GM18526 (cell line): Measurements from ENCODE around the gene KDM1B.

Experiments
- POLR2A ChIP-seq: IDR thresholded peaks from 3 replicates; pipeline ENCODE4 v1.6.1; 2011; ENCODE audit not compliant: insufficient read length; ENCODE audit errors: extremely low read depth

KDM1B gene

GRCh38 chr6:18263418-18264218, 108.4 kb downstream of the KDM1B start:
- TF ChIP-seq POLR2A: no peak

DNA sequence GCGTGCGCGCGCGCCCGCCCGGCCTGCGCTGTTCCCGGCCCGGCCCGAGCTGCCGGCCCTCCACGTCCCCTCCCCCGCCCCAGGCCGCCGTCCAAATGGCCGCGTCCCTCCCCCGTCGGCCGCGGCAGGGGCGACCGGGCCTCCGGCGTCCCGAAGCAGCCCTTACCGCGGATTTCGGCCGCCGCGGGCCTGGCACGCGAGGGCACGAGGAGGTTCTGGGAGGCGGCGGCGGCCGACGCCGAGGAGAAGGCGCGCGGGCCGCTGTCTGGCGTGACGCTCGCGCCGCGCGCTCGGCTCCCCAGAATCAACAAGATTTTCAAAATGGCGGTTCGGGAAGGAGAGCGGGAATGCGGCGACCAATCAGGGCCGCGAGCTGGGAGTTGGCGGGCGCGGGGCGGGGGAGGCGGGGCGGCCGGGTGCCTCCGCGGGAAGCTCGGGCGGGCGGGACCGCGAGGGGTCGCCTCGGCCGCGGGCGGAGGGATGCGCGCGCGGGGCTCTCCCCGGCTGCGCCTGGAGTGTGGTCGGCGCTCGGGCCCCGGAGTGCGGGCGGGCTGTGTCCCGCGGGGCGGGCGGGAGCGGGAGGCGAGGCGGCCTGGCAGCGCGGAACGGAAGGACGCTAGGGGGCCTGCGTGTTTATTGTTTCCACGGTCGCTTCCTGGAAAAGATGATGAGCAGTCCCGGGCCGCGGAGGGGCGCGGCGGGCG, 109.1 kb downstream of the KDM1B start, which contains the start of gene DEK:
Gene DEK, minus strand, starts transcription at position 312 of the 704 bp plus-strand sequence. CDS start 543 bp downstream, outside the sequence.
- peak; percentile 54 for TF ChIP-seq POLR2A

GRCh38 chr6:18264923-18265377, 109.7 kb downstream of the KDM1B start:
- TF ChIP-seq POLR2A: no peak

DNA sequence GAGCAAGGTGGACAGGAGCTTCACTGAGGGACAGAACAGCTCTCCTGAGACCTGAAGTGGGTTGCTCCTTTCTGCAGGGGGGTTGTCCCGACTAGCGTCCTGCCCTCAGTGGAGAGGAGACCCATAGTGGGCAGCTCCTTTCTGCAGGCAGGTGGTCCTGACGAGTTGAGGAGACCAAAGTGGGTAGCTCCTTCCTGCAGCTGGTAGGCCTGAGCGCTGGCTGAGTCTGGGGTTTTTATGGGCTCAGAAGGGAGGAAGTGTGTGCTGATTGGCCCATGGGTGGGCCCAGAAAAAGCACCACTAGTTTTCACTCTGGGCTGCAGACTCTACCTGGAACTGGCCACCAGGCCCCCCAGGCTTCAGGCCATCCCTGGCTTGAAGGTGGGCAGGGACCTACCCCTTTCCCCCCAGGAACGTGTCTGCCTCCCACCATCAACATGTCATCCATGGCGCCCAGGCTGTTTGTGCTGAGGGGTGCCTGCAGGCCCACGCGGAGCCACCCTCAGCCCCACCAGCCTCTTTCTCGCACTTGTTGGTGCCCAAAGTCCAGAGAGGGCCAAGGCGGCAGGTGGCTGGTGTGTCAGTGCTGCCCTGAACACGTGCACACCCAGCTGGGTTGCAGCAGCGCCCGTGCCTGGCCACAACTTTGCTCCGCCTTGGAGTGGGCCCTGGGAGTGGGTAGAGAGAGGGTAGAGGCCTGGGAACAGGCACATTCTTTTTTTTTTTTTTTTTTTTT, 110.7 kb downstream of the KDM1B start:
- TF ChIP-seq POLR2A: no peak

GRCh38 chr6:18266523-18266912, 111.3 kb downstream of the KDM1B start:
- TF ChIP-seq POLR2A: no peak

DNA sequence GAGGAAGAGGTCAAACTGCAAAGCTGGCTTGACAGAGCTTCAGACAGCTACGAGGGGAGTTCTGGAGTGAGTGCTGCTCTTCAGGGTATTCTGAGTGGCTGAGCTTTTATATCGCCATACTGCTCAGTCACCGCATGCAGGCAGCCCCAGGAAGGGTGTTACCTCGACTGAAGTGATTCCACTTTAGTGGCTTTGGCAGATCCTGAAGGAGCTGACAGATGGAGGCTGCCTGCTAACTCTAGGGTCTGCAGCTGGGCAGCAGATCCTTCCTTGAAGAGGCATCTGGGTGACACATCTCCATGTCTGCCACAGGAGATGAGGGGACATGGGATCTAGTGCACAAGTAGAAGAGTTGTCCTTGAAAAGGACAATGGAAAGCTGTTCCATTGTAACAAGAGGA, 112.8 kb downstream of the KDM1B start:
- no peak for TF ChIP-seq POLR2A

DNA sequence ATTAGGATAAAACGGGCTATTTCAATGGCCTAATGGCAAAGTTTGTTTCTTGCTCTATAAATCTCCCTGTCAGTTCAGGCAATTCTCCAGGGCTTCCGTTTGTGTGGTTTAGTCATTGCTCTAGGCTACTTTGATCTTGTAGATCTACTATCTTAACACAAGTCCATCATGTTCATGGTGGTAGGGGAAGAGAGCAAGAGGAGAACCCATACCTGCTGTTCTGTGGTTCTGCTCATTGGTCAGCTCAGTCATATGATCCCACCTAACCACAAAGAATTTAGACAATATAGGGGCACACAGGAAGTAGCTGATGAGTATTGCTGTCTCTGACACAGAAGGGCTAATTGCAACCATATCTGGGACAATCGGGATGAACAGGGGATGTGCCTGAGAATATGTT, 114.0 kb downstream of the KDM1B start:
- TF ChIP-seq POLR2A: no peak

- no peak for TF ChIP-seq POLR2A
Observed at GRCh38 chr6:18269717-18270116, 114.5 kb downstream of the KDM1B start.

GRCh38 chr6:18270216-18270615, 115.0 kb downstream of the KDM1B start:
- TF ChIP-seq POLR2A: no peak
